Gastrocnemius medialis (tissue), 4 donors: ENCODE results near the gene EPN3.

Experiments
- POLR2A ChIP-seq, 2 donors: fragments of 450-650 bp; IDR thresholded peaks; one replicate each; pipeline ENCODE4 v1.6.1; 2017; ENCODE audit warnings: antibody characterized with exemption in 2 of 2, mild to moderate bottlenecking in 2 of 2, moderate library complexity in 2 of 2
- TF ChIP-seq, protein P1 (sequence below), 5 experiments: fragments of 450-650 bp in 3 of 5; fragments of 200-600 bp in 2 of 5; sonication (generic) in 2 of 5; IDR thresholded peaks in 4 of 5; conservative IDR thresholded peaks in 1 of 5; 1 replicate in 4 of 5; 2 replicates in 1 of 5; pipeline ENCODE4 v1.5.1; 2016 to 2019; ENCODE audit warnings: antibody characterized with exemption in 5 of 5, mild to moderate bottlenecking in 3 of 5, moderate library complexity in 3 of 5

DNA sequence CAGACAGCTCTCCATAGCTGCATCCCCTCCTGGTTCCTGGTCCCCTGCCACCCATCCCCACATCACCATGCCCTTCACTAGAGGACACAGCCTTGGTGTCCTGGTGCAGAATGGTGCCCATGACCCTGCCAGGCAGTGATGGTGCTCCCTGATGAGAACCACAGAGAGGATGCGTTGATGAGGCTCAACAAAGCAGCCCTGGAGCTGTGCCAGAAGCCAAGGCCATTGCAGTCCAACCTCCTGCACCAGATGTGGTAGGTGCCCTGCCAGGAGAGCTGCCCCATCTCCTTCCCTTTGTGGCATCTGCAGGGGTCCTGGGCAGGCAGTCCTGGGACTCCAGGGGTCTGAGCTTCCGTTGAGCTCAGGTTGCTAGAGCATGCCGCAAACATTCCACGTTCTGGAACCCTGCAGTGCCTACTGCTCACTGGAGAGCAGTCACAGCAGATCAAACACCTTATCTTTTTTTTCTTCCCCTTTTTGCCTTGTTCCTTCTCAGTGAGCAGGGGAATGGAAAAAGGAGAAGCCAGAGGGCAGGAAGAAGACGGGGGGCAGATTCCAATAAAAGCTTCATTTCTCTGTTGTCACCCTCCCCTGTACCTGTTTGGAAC, 5.3 kb upstream of the EPN3 start:
- TF ChIP-seq, protein P1, sequence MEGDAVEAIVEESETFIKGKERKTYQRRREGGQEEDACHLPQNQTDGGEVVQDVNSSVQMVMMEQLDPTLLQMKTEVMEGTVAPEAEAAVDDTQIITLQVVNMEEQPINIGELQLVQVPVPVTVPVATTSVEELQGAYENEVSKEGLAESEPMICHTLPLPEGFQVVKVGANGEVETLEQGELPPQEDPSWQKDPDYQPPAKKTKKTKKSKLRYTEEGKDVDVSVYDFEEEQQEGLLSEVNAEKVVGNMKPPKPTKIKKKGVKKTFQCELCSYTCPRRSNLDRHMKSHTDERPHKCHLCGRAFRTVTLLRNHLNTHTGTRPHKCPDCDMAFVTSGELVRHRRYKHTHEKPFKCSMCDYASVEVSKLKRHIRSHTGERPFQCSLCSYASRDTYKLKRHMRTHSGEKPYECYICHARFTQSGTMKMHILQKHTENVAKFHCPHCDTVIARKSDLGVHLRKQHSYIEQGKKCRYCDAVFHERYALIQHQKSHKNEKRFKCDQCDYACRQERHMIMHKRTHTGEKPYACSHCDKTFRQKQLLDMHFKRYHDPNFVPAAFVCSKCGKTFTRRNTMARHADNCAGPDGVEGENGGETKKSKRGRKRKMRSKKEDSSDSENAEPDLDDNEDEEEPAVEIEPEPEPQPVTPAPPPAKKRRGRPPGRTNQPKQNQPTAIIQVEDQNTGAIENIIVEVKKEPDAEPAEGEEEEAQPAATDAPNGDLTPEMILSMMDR (IDR thresholded peaks at IDR 0.05 in 4 of 5, conservative IDR thresholded peaks at IDR 0.05 in 1 of 5): no peak
- no peak for TF ChIP-seq POLR2A (IDR thresholded peaks at IDR 0.05)
